SJSA1 (cell line): ENCODE measurements around the gene NUP50. TPM values are rescaled to one million over a fixed set of nuclear protein-coding genes. Genes with fewer than 3 reads are reported as not detected.
"Not testable (repeated sequence)": the region's sequence is repeated elsewhere in the genome, so short reads cannot be mapped to it uniquely, and the experiment has no call there.

Source experiments
- DNase-seq, 2 experiments: peaks; one replicate each; pipeline ENCODE4 v3.0.0-alpha.2; 2015 to 2020; ENCODE audit warnings: low spot score in 2 of 2, low read depth in 1 of 2
- H3K27ac ChIP-seq: fragments of 250-450 bp; sonication (Bioruptor Pico); 2 replicates; pipeline ENCODE4 v1.5.1; 2020; ENCODE audit warnings: mild to moderate bottlenecking, moderate library complexity
- H3K27me3 ChIP-seq: fragments of 250-450 bp; sonication (Bioruptor Pico); replicated peaks from 2 replicates; pipeline ENCODE4 v1.5.1; 2020; ENCODE audit warnings: mild to moderate bottlenecking, moderate library complexity
- H3K36me3 ChIP-seq: fragments of 250-450 bp; sonication (Bioruptor Pico); 2 replicates; pipeline ENCODE4 v1.5.1; 2020; ENCODE audit warnings: mild to moderate bottlenecking
- H3K4me1 ChIP-seq: fragments of 250-450 bp; sonication (Bioruptor Pico); replicated peaks from 2 replicates; pipeline ENCODE4 v1.6.1; 2021; ENCODE audit warnings: mild to moderate bottlenecking
- H3K4me3 ChIP-seq: fragments of 250-450 bp; sonication (Bioruptor Pico); 2 replicates; pipeline ENCODE4 v1.5.1; 2020; ENCODE audit warnings: mild to moderate bottlenecking
- H3K9me3 ChIP-seq: fragments of 250-450 bp; sonication (Bioruptor Pico); replicated peaks from 2 replicates; pipeline ENCODE4 v1.5.1; 2020; ENCODE audit warnings: mild to moderate bottlenecking
- total RNA-seq: library from RNA; depleted of rRNA; stranded (reverse); fragments of >200 nt; shearing (Covaris generic); gene quantifications from 2 replicates; pipeline ENCODE4 v1.2.3, GENCODE V29; 2014

The NUP50 gene
- total RNA-seq, 1 experiment from 2014 or later, result 61.9 TPM

GRCh38 chr22:45191746-45192145, 28.0 kb downstream of the NUP50 start:
- H3K4me3 ChIP-seq, H3K9me3 ChIP-seq, H3K4me1 ChIP-seq, H3K27me3 ChIP-seq, H3K27ac ChIP-seq, DNase-seq: not testable (repeated sequence)
- H3K36me3 ChIP-seq, result peaks cover 64% of the 10 kb centered on the region

- no peaks in the 10 kb centered on the region for H3K4me1 ChIP-seq
- H3K4me3 ChIP-seq, result no peak overlapping the region
- DNase-seq, result no peak
- H3K27me3 ChIP-seq, result no peaks in the 10 kb centered on the region
- no peak overlapping the region for H3K27ac ChIP-seq
- peaks cover 72% of the 10 kb centered on the region for H3K36me3 ChIP-seq
- no peaks in the 10 kb centered on the region for H3K9me3 ChIP-seq
Measured at GRCh38 chr22:45192701-45193187, 29.0 kb downstream of the NUP50 start.

- Histone ChIP-seq H3K27me3 (no peaks in the 10 kb centered on the region), H3K9me3 (no peaks in the 10 kb centered on the region), H3K4me3 (no peak overlapping the region), H3K27ac (no peak overlapping the region), H3K4me1 (peaks cover 6% of the 10 kb centered on the region), H3K36me3 (peaks cover 76% of the 10 kb centered on the region)
- DNase-seq, result no peak
Measured at GRCh38 chr22:45194686-45195085, 31.0 kb downstream of the NUP50 start.

GRCh38 chr22:45195616-45196015, 31.9 kb downstream of the NUP50 start:
- no peak overlapping the region for H3K4me3 ChIP-seq
- H3K36me3 ChIP-seq, result peaks cover 85% of the 10 kb centered on the region
- no peak overlapping the region for H3K27ac ChIP-seq
- peaks cover 16% of the 10 kb centered on the region for H3K4me1 ChIP-seq
- no peak for DNase-seq
- no peaks in the 10 kb centered on the region for H3K27me3 ChIP-seq
- H3K9me3 ChIP-seq, result no peaks in the 10 kb centered on the region

- Histone ChIP-seq H3K36me3 (peaks cover 82% of the 10 kb centered on the region), H3K27ac (no peak overlapping the region), H3K4me1 (peaks cover 23% of the 10 kb centered on the region), H3K27me3 (no peaks in the 10 kb centered on the region), H3K4me3 (no peak overlapping the region), H3K9me3 (no peaks in the 10 kb centered on the region)
- no peak for DNase-seq
Measured at GRCh38 chr22:45196308-45196707, 32.6 kb downstream of the NUP50 start.

- Histone ChIP-seq H3K9me3 (no peaks in the 10 kb centered on the region), H3K27ac (no peak overlapping the region), H3K4me3 (no peak overlapping the region), H3K36me3 (peaks cover 79% of the 10 kb centered on the region), H3K4me1 (peaks cover 29% of the 10 kb centered on the region), H3K27me3 (no peaks in the 10 kb centered on the region)
- no peak for DNase-seq
Measured at GRCh38 chr22:45196926-45197605, 33.3 kb downstream of the NUP50 start.

GRCh38 chr22:45197606-45198462, 34.1 kb downstream of the NUP50 start:
- no peak overlapping the region for H3K4me3 ChIP-seq
- peaks cover 73% of the 10 kb centered on the region for H3K36me3 ChIP-seq
- H3K27me3 ChIP-seq, result no peaks in the 10 kb centered on the region
- H3K9me3 ChIP-seq, result no peaks in the 10 kb centered on the region
- peaks cover 37% of the 10 kb centered on the region for H3K4me1 ChIP-seq
- no peak overlapping the region for H3K27ac ChIP-seq
- DNase-seq, result no peak

GRCh38 chr22:45198463-45198795, 34.7 kb downstream of the NUP50 start:
- no peak overlapping the region for H3K27ac ChIP-seq

GRCh38 chr22:45199723-45200122, 36.0 kb downstream of the NUP50 start:
- H3K4me1 ChIP-seq, result peaks cover 53% of the 10 kb centered on the region
- H3K4me3 ChIP-seq, result no peak overlapping the region
- no peaks in the 10 kb centered on the region for H3K27me3 ChIP-seq
- H3K9me3 ChIP-seq, result no peaks in the 10 kb centered on the region
- DNase-seq, result no peak
- H3K36me3 ChIP-seq, result peaks cover 80% of the 10 kb centered on the region
- peak overlapping the region; percentile 100 for H3K27ac ChIP-seq

More at GRCh38 chr22:45198463-45198795, 34.7 kb downstream of the NUP50 start:
- Histone ChIP-seq H3K4me3 (no peak overlapping the region), H3K4me1 (peaks cover 43% of the 10 kb centered on the region), H3K27me3 (no peaks in the 10 kb centered on the region), H3K9me3 (no peaks in the 10 kb centered on the region), H3K36me3 (peaks cover 76% of the 10 kb centered on the region)
- DNase-seq, result no peak

- Histone ChIP-seq H3K36me3 (peaks cover 80% of the 10 kb centered on the region), H3K4me3 (no peak overlapping the region), H3K4me1 (peaks cover 53% of the 10 kb centered on the region), H3K27me3 (no peaks in the 10 kb centered on the region), H3K9me3 (no peaks in the 10 kb centered on the region), H3K27ac (peak overlapping the region; percentile 100)
- DNase-seq, result no peak
Measured at GRCh38 chr22:45200230-45200629, 36.5 kb downstream of the NUP50 start.

GRCh38 chr22:45200860-45201511, 37.3 kb downstream of the NUP50 start:
- H3K36me3 ChIP-seq, result peaks cover 78% of the 10 kb centered on the region
- H3K27ac ChIP-seq, result peak overlapping the region; percentile 100
- no peaks in the 10 kb centered on the region for H3K27me3 ChIP-seq
- no peak overlapping the region for H3K4me3 ChIP-seq
- peak; percentile 94 to 99 for DNase-seq
- H3K4me1 ChIP-seq, result peaks cover 53% of the 10 kb centered on the region
- H3K9me3 ChIP-seq, result no peaks in the 10 kb centered on the region

GRCh38 chr22:45201678-45202332, 38.1 kb downstream of the NUP50 start:
- Histone ChIP-seq H3K27me3 (no peaks in the 10 kb centered on the region), H3K36me3 (peaks cover 75% of the 10 kb centered on the region), H3K27ac (peak overlapping the region; percentile 100), H3K4me3 (no peak overlapping the region), H3K4me1 (peaks cover 53% of the 10 kb centered on the region), H3K9me3 (no peaks in the 10 kb centered on the region)
- DNase-seq, result peak; percentile 97 to 99

- Histone ChIP-seq H3K4me3 (no peak overlapping the region), H3K4me1 (peaks cover 54% of the 10 kb centered on the region), H3K27me3 (no peaks in the 10 kb centered on the region), H3K36me3 (peaks cover 74% of the 10 kb centered on the region), H3K9me3 (no peaks in the 10 kb centered on the region), H3K27ac (peak overlapping the region; percentile 100)
- DNase-seq, result peak; percentile 100
Measured at GRCh38 chr22:45202333-45203149, 38.8 kb downstream of the NUP50 start.
